Activated CD4-positive, alpha-beta T cell treated with anti-CD3 and anti-CD28 coated beads, Interleukin-2, amount 50 U/mL, for 16 hours (primary cell): ENCODE data around the gene METTL2B.
"Not testable (repeated sequence)": the region's sequence is repeated elsewhere in the genome, so short reads cannot be mapped to it uniquely, and the experiment has no call there.

Experiments
- DNase-seq: peaks from one replicate; pipeline ENCODE4 v3.0.0-alpha.2; 2020

The METTL2B gene

DNA sequence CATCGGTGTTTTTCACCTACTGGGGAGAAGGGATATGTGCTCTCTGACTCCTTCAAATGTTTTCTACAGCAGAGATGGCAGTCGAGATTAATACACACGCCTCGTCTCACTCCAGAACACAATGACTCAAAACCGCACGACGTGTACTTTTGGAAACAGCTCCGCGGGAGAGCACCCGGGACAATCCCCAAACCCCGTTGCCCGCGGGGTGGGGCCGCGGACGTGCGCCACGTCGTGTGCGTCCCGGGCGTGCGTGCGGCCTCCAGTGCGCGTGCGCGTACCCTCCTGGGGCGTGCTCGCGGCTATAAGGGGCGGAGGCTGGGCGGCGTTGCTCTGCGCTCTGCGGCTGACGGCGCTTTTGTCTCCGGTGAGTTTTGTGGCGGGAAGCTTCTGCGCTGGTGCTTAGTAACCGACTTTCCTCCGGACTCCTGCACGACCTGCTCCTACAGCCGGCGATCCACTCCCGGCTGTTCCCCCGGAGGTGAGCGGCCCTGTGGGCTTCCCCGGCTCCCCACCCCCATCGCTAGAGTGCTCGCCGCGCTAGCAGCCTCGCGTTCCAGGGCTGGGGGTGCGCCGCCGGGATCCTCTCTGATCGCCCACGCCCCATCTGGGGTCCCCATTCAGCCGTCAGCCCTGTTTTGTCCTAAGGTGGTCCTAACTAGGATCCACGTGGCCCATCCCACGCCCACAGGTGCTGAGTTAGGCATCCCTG is 20.8 kb upstream of the METTL2B start, which contains the start of gene HILPDA:
HILPDA (plus strand) TSS at position 336 of the 712 bp plus-strand sequence. CDS start 1,391 bp downstream, outside the sequence.
- DNase-seq, result peak; percentile 96

DNA sequence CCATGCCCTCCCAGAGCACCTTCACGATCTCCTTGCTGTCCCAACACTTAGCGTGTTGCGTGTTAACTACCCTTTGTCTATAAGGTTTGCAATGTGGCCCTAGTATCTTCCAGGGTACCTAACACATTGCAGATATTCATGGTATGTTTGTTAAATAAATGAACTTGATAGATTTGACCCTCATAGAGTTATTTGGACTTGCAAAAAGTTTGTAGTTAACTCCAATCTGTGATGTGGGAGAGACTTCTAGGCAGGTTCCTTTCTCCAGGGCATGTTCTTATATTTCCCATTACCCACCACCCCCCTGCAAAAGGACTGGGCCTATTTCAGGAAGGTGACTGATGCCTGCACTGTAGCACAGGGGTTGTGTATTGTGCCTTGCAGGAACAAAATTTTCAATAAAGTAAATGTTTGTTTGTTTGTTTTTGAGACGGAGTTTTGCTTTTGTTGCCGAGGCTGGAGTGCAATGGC is 20.3 kb upstream of the METTL2B start:
- DNase-seq, result no peak

DNA sequence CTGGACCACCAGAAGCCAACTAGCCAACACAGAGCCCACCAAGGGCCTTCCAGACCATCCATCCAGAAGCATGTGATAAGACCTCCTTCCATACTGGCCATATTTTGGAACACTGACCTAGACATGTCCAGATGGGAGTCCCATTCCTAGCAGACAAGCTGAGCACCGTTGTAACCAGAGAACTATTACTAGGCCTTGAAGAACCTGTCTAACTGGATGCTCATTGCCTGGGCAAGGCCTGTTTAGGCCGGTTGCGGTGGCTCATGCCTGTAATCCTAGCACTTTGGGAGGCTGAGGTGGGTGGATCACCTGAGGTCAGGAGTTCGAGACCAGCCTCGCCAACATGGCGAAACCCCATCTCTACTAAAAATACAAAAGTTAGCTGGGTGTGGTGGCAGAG is 19.2 kb upstream of the METTL2B start:
- DNase-seq, result not testable (repeated sequence)

DNA sequence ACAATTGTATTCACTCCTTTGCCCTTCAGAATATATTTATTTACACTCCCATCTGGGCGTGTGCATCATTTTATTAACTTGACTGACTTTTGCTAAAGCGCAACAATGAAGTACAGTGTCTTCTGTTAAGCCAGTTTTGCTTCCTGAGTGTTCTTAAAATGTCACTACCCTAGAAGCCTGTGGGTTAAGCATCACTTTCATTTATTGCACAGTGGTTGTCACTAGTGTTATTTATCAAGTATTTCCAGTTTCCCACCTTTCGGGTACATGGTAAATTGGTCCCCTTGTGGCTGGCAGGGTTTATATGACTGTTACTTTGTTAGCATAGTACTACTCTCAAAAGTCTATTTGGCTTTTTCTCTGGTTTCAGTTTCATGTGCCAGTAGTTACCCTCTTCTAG is 17.6 kb upstream of the METTL2B start:
- peak; percentile 74 for DNase-seq

DNA sequence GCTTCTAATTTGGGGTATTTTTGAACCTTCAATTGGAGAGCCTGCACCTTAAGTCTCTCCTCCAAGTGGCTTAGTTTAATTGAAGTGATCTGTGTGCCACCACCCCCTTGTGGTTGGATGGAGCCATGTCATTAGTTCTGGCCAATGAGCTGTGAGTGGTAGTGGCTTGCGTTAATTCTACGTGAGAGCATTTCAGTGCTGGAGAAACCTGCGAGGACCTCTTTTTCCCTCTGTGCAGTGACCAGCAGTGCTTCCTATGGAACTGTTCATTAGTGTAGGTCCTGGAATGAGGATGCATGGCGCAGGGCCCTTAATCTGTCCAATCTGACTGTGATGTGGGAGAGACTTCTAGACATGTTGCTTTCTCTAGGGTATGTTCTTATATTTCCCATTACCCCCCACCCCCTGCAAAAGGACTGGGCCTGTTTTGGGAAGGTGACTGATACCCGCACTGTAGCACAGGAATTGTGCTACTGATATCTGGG is 17.1 kb upstream of the METTL2B start:
- DNase-seq, result peak; percentile 77

DNA sequence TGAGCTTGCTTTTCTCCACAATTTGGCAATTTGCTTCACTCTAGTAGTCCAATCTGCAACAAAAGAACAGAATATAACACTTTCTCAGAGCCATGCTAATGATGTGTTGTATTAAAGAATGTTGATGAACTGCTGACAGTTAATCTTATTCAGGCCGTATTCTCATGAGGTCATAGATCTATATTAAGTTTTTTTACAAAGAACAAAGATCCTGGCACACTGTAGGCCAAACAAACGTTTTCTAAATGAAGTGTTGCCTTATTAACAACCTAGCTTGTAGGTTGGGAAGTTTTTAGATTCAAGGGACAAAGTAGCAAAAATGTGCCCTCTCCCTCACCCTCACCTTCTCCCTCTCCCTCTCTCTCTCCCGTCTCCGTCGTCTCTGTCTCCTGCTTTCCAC is 14.1 kb upstream of the METTL2B start:
- no peak for DNase-seq

DNA sequence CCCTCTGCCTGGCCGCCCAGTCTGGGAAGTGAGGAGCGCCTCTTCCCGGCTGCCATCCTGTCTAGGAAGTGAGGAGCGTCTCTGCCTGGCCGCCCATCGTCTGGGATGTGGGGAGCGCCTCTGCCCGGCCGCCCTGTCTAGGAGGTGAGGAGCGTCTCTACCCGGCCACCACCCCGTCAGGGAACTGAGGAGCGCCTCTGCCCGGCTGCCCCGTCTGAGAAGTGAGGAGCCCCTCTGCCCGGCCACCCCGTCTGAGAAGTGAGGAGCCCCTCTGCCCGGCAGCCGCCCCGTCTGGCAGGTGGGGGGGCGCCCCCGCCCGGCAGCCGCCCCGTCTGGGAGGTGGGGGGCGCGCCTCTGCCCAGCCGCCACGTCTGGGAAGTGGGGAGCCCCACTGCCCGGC is 13.2 kb upstream of the METTL2B start:
- not testable (repeated sequence) for DNase-seq

DNA sequence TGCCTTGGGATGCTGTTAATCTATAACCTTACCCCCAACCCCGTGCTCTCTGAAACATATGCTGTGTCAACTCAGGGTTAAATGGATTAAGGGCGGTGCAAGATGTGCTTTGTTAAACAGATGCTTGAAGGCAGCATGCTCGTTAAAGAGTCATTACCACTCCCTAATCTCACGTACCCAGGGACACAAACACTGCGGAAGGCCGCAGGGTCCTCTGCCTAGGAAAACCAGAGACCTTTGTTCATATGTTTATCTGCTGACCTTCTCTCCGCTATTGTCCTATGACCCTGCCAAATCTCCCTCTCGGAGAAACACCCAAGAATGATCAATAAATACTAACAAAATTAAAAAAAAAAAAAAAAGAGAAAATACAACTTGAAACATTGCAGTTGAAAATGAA is 12.6 kb upstream of the METTL2B start:
- DNase-seq, result not testable (repeated sequence)

DNA sequence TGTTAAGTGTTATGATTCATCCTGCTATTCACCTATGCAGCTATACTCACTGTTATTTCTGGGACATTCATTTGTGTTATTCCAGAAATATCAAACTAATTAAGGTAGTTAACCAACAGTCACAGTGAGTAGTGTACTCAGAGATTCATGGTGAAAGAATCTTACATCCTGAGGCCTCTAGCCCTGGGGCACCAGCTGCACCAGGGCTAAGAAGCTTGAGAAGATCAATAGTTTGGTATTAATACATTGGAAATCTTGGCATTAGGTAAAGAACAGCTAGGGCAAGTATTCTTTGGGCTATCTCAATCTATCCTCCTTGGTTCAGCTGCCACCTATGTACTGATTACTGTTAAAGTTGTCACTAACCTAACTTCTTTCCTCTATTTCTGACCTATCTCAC is 9.7 kb upstream of the METTL2B start:
- not testable (repeated sequence) for DNase-seq

DNA sequence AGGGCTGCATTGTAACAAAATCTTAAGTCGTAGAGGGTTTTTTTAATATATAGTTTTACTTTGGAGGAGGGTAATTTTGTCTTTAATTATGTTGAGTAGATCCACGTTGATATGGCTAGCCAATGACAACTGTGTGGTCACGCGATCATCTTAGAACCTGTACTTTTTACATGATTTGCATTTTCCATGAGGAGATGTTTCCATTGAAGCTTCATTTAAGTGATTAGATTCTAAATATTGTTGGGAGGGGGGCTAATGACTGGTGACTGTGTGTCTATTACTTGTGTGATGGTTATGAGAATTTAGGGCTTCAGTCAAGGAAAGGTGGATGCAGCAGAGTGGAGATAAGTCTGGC is 765 bp downstream of the METTL2B start:
- DNase-seq, result not testable (repeated sequence)

DNA sequence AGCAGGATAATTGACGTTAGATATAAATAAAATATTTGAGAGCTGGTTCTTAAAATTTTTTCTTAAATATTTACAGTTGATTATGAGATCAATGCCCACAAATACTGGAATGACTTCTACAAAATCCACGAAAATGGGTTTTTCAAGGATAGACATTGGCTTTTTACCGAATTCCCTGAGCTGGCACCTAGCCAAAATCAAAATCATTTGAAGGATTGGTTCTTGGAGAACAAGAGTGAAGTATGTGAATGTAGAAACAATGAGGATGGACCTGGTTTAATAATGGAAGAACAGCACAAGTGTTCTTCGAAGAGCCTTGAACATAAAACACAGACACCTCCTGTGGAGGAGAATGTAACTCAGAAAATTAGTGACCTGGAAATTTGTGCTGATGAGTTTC is 2.5 kb downstream of the METTL2B start:
- DNase-seq, result not testable (repeated sequence)

DNA sequence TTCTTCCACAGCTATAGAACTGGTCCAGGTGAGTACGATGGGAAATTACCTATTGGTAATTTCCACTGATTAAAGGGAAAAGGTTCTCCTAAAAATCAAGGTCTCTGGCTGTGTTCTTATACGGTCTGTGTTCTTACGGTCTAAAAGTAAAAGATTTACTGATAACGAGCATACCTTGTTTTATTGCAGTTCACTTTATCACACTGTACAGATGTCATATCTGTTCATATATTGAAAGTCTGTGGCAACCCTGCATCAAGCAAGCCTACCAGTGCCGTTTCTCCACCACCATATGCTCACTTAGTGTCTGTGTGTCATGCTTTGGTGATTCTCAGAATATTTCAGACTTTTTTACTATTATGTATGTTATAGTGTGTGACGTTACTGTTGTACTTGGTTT is 11.6 kb downstream of the METTL2B start:
- DNase-seq, result not testable (repeated sequence)

DNA sequence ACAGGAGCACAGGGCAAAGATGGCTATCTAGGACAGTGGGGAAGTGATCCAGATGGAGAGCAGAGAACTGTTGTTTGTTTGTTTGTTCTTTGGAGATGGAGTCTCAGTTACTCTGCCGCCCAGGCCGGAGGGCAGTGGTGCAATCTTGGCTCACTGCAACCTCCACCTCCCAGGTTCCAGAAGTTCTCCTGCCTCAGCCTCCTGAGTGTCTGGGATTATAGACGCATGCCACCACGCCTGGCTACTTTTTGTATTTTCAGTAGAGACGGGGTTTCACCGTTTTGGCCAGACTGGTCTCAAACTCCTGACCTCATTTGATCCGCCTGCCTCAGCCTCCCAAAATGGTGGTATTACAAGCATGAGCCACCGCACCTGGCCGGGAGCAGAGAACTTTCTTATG is 20.9 kb downstream of the METTL2B start:
- DNase-seq, result no peak

DNA sequence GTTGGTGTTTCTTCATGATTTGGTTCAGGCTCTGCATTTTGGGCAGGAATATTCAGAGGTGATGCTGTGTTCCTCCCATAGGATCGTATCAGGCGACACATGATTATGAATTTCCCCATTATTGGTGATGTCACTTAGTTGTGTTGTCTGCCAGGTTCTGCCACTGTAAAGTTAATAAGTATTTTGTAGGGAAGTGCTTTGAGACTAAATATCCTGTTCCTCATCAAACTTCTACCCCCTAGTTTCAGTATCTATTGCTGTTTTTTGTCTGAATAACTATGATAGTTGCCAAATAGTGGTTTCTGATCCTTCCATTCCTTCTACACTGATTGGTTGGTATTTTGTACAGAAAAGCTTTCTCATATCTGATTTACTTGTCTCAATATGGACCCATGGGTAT is 28.9 kb downstream of the METTL2B start:
- not testable (repeated sequence) for DNase-seq

DNA sequence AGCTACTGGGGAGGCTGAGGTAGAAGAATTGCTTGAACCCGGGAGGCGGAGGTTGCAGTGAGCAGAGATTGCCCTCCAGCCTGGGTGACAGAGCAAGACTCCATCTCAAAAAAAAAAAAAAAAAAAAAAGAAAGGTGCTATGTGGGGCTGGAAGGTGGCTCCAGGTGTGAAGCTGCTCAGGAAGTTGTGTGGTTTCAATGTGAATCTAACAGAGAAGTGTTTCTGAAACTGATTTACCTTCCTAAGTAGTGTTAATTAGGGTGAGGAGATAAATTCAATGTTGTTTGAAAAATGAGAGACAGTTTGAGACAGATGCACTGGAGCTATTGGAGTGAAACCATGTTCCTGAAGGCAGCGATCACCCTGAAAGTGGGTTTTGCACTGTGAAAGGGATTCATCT is 30.3 kb downstream of the METTL2B start:
- DNase-seq, result not testable (repeated sequence)

DNA sequence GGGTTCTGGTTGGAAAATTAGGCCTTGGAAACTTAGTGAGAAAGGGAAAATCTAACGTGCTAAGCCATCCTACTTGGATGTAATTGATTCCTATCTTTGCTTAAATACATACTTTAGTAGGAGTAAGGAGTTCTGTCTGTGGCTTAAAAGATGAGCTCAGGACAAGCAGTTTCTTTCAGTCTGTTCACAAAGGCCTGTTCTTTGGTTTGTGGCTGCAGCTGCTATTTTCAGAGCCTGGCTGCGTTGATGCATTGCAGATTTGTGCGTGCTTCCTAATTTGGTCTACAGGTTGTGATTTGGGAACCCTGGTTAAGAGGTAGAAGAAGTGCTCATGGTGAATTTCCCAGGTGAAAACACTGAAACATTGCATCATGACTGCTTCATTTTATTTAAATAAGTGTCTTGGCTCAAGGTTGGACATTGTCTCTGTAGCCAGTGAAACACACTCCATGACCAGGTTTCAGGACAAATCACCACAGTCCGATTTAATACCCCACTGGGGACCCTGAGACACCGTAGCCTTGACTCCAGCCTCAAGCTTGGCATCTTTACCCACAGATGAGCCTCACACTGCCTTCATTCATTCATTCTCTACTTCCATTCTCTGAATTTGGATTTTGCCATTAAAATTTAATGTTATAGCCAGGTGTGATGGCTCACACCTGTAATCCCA is 30.9 kb downstream of the METTL2B start:
- DNase-seq, result not testable (repeated sequence)

DNA sequence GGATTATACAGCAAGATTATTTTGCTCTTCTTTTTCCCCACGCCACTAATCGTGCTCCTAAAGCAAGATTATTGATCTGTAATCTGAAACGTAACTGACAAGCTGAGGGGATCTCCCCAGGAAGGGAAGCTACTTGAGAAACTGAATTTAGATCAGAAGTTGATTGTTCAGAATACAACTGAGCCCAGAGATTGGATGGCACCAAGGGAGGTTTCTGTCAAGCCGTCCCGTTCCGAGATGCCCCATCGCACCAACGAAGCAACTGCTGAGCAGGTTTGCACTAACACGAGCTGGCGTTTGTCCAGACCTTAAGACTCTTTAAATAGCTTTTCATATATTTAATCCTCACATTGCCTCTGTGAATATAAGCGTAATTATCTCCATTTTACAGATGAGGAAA is 35.1 kb downstream of the METTL2B start:
- DNase-seq, result peak; percentile 35

DNA sequence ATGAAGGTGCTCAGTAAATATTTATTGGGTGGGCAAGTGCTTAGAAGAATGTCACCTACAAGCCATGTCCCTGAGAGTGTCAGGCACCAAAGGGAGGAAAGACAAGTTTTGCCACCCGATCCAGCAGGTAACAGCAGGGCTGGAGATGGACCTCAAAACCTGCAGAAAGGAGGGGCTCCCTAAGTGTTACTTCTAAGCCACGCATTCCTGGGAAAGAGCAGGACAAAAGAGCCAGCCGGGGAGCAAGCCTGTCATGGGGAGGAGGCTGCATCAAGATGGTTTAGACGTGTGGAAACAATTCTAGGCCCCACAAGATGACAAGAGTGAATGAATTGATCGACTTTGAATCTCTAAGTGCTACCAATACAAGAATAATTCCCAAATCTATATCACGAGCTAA is 38.7 kb downstream of the METTL2B start:
- not testable (repeated sequence) for DNase-seq

DNA sequence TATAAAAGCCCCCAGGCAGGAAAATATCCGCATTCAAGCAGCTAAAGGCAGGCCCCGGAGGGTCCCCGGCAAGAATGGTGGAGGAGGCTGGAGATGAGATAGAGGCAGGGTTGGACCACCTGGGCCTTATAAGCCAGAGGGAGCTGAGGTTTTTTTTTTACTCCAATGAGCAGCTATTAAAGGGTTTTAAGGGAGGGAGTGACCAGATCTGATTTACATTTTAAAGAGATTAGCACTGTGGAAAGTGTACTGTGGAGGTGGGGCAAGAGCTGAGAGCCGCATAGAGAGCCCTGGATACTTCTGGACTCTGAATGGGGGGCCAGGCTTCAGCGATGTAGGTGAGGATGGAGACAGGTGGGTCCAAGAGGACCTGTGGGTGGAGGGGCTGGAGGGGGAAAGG is 40.5 kb downstream of the METTL2B start:
- DNase-seq, result not testable (repeated sequence)

DNA sequence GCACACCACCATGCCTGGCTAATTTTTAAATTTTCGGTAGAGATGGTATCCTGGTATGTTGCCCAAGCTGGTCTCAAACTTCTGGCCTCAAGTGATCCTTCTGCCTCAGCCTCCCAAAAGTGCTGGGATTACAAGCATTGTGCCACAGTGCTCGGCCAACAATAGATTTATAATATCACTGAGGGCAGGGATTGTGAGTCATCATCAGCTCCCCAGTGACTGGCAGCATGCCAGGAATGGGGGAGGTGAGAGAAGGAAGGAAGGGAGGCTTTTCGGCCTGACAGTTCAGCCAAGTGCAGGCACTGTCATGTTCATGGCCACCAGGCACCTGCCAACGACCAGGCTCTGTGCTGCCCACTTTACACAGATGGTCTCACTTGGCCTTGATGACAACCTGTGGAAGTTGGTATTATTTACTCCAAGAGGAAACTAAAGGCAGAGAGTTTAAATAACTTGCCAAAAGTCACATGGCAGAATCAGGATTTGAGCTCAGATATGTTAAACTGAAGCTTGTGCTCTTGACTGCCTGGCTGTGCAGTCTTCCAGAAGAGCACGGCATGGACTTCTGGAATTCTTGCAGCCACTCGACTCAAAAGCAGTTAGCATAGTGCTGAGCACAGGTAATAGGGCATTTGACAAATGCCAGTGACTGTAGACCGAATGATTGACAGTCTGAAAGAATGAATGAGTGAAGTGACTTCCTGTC is 46.8 kb downstream of the METTL2B start:
- peak; percentile 69 for DNase-seq

DNA sequence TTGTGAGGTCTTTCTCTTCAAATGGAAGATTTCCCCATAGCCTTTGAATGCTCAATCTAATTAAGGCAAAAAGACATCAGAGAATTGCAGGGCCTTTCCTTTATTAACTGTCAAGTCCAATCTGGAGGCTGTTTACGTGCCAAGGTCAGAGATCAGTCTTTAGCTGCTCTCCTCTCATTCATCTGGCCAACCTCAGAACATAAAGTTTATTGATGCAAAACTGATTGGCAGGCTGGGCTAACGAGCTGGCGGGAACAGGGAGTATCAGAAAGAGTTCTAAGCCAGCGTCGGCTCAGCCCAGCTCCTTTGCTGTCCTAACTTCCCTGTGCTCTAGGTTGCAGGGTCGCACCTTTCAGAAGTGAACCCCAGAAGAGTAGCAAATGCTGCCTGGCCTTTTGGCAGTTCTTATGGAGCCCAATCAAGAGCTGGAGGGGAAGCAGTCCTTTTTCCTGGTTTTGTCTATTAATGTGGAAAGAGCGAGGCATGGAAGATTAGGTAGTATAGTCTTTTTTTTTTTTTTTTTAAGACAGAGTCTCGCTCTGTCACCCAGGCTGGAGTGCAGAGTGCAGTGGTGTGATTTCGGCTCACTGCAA is 47.5 kb downstream of the METTL2B start:
- not testable (repeated sequence) for DNase-seq

DNA sequence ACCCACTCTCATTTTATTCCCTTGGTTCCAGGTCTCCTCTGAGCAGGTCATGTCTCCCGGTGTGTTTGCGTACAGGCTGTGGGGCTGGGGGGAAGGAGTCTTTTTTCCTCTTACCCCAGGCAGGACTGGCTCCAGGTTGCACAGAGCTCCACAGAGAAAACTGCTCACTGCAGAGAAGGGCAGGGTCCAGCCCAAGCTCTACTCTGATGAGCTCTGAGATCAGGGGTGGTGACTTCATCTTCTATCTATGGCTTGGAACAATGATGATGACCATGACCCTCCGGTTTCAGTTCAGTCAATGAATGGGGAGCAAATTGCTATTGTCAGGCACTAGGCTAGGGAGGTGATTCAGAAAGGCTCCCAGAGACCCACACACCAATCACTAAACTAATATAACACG is 49.0 kb downstream of the METTL2B start:
- not testable (repeated sequence) for DNase-seq

DNA sequence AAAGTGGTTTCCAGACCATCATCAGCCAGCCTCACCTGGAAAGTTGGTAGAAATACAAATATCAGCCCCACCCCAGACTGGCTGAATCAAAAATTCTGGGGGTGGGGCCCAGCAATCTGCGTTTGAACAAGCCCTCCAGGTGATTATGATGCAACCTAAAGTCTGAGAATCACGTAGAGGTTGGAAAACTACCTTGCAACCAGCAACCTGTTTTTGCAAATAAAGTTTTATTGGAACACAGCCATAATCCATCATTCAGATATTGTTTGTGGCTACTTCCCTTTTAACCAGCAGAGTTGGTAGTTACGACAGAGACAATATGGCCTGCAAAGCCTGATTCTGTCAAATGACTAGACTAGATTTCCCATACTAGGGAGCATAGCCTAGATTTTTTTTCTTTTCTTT is 49.5 kb downstream of the METTL2B start:
- not testable (repeated sequence) for DNase-seq
